AG04450 (cell line): ENCODE measurements around the gene ZNF488. TPM values are rescaled to one million over a fixed set of nuclear protein-coding genes. Genes with fewer than 3 reads are reported as not detected.
A peak's percentile ranks its signal among the peaks of the same experiment; 100 is the strongest.

Source experiments
- CTCF ChIA-PET: fragments of 300-600, 350-600 bp; formaldehyde crosslinking; extraction: SDS; loops from one replicate; lab custom pipeline; 2022; ENCODE audit warnings: antibody characterized with exemption, inconsistent platforms; lab: Charles Lee
- POLR2A ChIA-PET: fragments of 350-600 bp; formaldehyde crosslinking; extraction: SDS; loops from one replicate; lab custom pipeline; 2021; ENCODE audit warnings: antibody characterized with exemption, inconsistent platforms; lab: Yijun Ruan, JAX
- DNase-seq: peaks from one replicate; pipeline ENCODE4 v3.0.0-alpha.2; 2011; ENCODE audit warnings: low read depth, low spot score
- H3K27ac ChIP-seq: one replicate; pipeline ENCODE4 v1.5.1; 2012; ENCODE audit warnings: low read depth, low read length, control low read depth
- H3K27me3 ChIP-seq: one replicate; pipeline ENCODE4 v1.6.0; 2012; ENCODE audit warnings: low read length; ENCODE audit not compliant: control insufficient read depth, insufficient read depth
- H3K4me3 ChIP-seq: 2 replicates; pipeline ENCODE4 v1.5.1; 2011; ENCODE audit warnings: mild to moderate bottlenecking, low read depth, low read length, control low read depth
- H3K9me3 ChIP-seq: 2 replicates; pipeline ENCODE4 v1.5.1; 2012; ENCODE audit warnings: low read length; ENCODE audit not compliant: control insufficient read depth, insufficient read depth
- CTCF ChIP-seq: IDR thresholded peaks from 2 replicates; pipeline ENCODE4 v1.5.1; 2011; ENCODE audit warnings: low read depth, low read length, control low read depth, inconsistent platforms
- polyA plus RNA-seq: library from polyadenylated mRNA; depleted of rRNA; stranded (reverse); fragments of >200 nt; gene quantifications from 2 replicates; pipeline ENCODE4 v1.2.3, GENCODE V29; 2011

ZNF488 gene
- polyA plus RNA-seq, 1 experiment = 0.16 TPM

GRCh38 chr10:47409866-47410256, 25.8 kb upstream of the ZNF488 start:
- POLR2A ChIA-PET = no interaction called here

GRCh38 chr10:47409171-47409865, 25.2 kb upstream of the ZNF488 start:
- TF ChIP-seq CTCF = no peak
- POLR2A ChIA-PET = no interaction called here
- no peak for DNase-seq
- peaks cover 20% of the 10 kb centered on the region for H3K27me3 ChIP-seq
- no peak overlapping the region for H3K27ac ChIP-seq
- CTCF ChIA-PET = no interaction called here
- H3K4me3 ChIP-seq = no peak overlapping the region
- no peaks in the 10 kb centered on the region; the same call in 1 of the 2 replicates for H3K9me3 ChIP-seq

More at GRCh38 chr10:47409866-47410256, 25.8 kb upstream of the ZNF488 start:
- H3K4me3 ChIP-seq = no peak overlapping the region
- H3K27ac ChIP-seq = no peak overlapping the region
- no peak for DNase-seq
- H3K27me3 ChIP-seq = peaks cover 22% of the 10 kb centered on the region
- no peak for TF ChIP-seq CTCF
- CTCF ChIA-PET = no interaction called here
- H3K9me3 ChIP-seq = no peaks in the 10 kb centered on the region; the same call in 1 of the 2 replicates

DNA sequence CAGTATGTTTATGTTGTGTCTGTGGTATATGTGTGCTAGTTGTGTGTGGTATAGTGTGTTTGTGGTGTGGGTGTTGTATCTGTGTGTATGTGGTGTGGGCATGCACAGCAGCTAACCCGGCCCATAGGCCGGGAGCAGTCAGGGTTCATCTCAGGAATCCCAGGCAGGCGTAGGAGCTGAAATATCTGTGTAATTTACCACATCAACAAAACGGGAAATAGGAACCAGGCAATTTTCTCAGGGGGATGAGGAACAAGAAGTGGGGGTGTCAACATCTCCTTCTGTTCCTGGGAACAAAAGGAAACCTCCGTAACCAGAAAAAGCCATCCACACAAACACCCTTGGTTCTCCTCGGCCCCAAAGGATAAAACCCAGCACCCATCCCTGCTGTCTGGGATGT, 24.5 kb upstream of the ZNF488 start:
- DNase-seq = no peak
- Histone ChIP-seq H3K4me3 (no peak overlapping the region), H3K27ac (no peak overlapping the region), H3K27me3 (peaks cover 15% of the 10 kb centered on the region), H3K9me3 (no peaks in the 10 kb centered on the region; the same call in 1 of the 2 replicates)
- ChIA-PET CTCF (no interaction called here), POLR2A (no interaction called here)
- TF ChIP-seq CTCF = no peak

DNA sequence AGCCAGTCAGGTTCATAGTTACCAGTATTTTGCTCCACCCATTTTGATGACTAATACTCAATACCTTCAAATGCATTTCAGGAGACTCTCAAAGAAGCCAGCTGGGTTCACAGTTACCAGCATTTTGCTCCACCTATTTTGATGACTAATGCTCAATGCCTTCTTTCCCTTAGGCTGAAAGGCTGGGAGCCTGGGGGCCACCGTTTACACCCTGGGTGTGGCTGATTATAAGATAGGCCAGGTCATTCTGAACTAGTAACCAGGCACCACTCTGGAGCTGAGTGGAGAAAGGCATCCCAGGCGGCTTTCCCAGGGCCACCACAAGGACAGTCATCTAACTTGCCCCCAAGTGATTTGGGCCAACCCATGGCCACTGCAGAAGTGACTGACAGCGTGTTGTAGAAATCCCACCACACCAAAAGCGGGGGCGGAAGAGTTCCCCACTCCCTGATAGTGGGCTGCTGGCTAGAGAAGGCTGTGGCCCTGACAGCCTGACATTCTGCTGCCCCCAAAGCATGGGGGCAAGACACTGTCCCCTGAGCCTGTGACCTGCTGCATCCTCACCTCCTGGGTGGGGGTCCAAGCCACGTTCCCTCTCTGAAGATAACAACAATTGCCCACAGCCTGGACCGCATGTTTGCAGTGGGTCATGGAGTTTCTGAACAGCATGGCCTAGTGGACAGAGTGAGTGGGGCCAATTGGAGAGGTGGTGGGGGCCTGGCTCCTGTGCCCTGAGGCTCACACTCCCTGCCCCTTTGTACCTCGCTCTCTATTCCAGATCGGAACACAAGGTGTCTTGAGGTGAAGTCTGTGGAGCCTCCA, 23.0 kb upstream of the ZNF488 start:
- ChIA-PET POLR2A (no interaction called here), CTCF (no interaction called here)
- H3K27ac ChIP-seq = no peak overlapping the region
- no peak overlapping the region for H3K4me3 ChIP-seq
- H3K27me3 ChIP-seq = peaks cover 9% of the 10 kb centered on the region
- peak; percentile 13 for DNase-seq
- no peak for TF ChIP-seq CTCF
- H3K9me3 ChIP-seq = no peaks in the 10 kb centered on the region; the same call in 1 of the 2 replicates

- no peak for DNase-seq
- Histone ChIP-seq H3K27ac (no peak overlapping the region), H3K9me3 (no peaks in the 10 kb centered on the region; the same call in 1 of the 2 replicates), H3K4me3 (no peak overlapping the region), H3K27me3 (peaks cover 8% of the 10 kb centered on the region)
- TF ChIP-seq CTCF = no peak
- CTCF ChIA-PET = no interaction called here
- POLR2A ChIA-PET = no interaction called here
Measured at GRCh38 chr10:47406548-47406869, 22.4 kb upstream of the ZNF488 start.
